ENCODE results near the gene SCUBE2.

DNA sequence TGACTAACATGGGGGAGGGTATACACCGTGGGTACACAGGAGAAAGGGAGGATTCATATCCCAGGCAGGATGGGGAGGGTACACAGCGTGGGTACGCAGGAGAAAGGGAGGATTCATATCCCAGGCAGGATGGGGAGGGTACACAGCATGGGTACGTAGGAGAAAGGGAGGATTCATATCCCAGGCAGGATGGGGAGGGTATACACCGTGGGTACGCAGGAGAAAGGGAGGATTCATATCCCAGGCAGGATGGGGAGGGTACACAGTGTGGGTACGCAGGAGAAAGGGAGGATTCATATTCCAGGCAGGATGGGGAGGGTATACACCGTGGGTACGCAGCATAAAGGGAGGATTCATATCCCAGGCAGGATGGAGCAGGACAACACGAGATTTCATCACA, 51.0 kb downstream of the SCUBE2 start:
- TF ChIP-seq GATA2 (IDR thresholded peaks at IDR 0.05; ENCODE audit: low read depth, low read length) (no peak), GATA3 (IDR thresholded peaks at IDR 0.05; ENCODE audit: low read depth, low read length) (no peak)

Data from SH-SY5Y (cell line).